IMR-90 (cell line): ENCODE data around the gene FUT4. TPM values are rescaled to one million over a fixed set of nuclear protein-coding genes. Genes with fewer than 3 reads are reported as not detected.

Experiments
- ATAC-seq: fragments of 200-7000 bp; cut with Tn5 transposase; 2 replicates; pipeline ENCODE4 v1.9.1; 2020; ENCODE audit warnings: low read depth, mild to moderate bottlenecking, moderate library complexity
- BruUV-seq: library from RNA; stranded (reverse); fragments of 400-500 nt; replicated peaks from 2 replicates; lab custom pipeline; 2021; lab: Mats Ljungman, UMichigan
- CTCF ChIA-PET: fragments of 300-600 bp; formaldehyde crosslinking; extraction: SDS; loops from one replicate; lab custom pipeline; 2021; ENCODE audit warnings: antibody characterized with exemption; lab: Yijun Ruan, JAX
- POLR2A ChIA-PET: fragments of 300-600 bp; sonication (Branson Sonifier 250); formaldehyde crosslinking; loops from one replicate; lab custom pipeline; 2022; ENCODE audit warnings: antibody characterized with exemption; ENCODE audit not compliant: unreplicated experiment; lab: Charles Lee
- DNase-seq: peaks from one replicate; pipeline ENCODE4 v3.0.0; 2013
- H2AFZ ChIP-seq: replicated peaks from 2 replicates; pipeline ENCODE3; 2013; ENCODE audit warnings: low read length, mild to moderate bottlenecking; ENCODE audit not compliant: poor library complexity
- H2AK5ac ChIP-seq: 2 replicates; pipeline ENCODE4 v1.6.1; 2013; ENCODE audit warnings: low read depth, low read length, inconsistent platforms
- H2AK9ac ChIP-seq: replicated peaks from 2 replicates; pipeline ENCODE3; 2013; ENCODE audit warnings: mild to moderate bottlenecking, low read depth, low read length, moderate library complexity; ENCODE audit not compliant: poor library complexity
- H2BK120ac ChIP-seq: 2 replicates; pipeline ENCODE4 v1.6.1; 2013; ENCODE audit warnings: low read depth, low read length, inconsistent platforms
- H2BK15ac ChIP-seq: 3 replicates; pipeline ENCODE4 v1.6.1; 2013; ENCODE audit warnings: low read depth, low read length, inconsistent platforms
- H2BK20ac ChIP-seq: 2 replicates; pipeline ENCODE4 v1.6.1; 2013; ENCODE audit warnings: low read depth, mild to moderate bottlenecking, inconsistent platforms, low read length, moderate library complexity
- H2BK5ac ChIP-seq: 2 replicates; pipeline ENCODE4 v1.6.1; 2013; ENCODE audit warnings: mild to moderate bottlenecking, low read depth, low read length, inconsistent platforms; ENCODE audit not compliant: poor library complexity, severe bottlenecking
- H3K14ac ChIP-seq: replicated peaks from 2 replicates; pipeline ENCODE4 v1.6.1; 2013; ENCODE audit warnings: low read depth, low read length, inconsistent platforms
- H3K18ac ChIP-seq: 2 replicates; pipeline ENCODE4 v1.6.1; 2013; ENCODE audit warnings: low read depth, low read length, control low read depth
- H3K23ac ChIP-seq: 2 replicates; pipeline ENCODE4 v1.6.1; 2013; ENCODE audit warnings: low read depth, low read length, inconsistent platforms
- H3K27ac ChIP-seq: 2 replicates; pipeline ENCODE4 v1.5.1; 2013; ENCODE audit warnings: mild to moderate bottlenecking, control low read depth, low read length; ENCODE audit not compliant: insufficient read depth
- H3K27me3 ChIP-seq: 2 replicates; pipeline ENCODE4 v1.6.1; 2013; ENCODE audit warnings: low read length; ENCODE audit not compliant: control insufficient read depth, insufficient read depth
- H3K36me3 ChIP-seq: 2 replicates; pipeline ENCODE4 v1.6.1; 2013; ENCODE audit warnings: low read length, mixed read lengths; ENCODE audit not compliant: control insufficient read depth, insufficient read depth
- H3K4ac ChIP-seq: 2 replicates; pipeline ENCODE4 v1.6.1; 2013; ENCODE audit warnings: low read depth, low read length, inconsistent platforms
- H3K4me1 ChIP-seq: 2 replicates; pipeline ENCODE4 v1.6.1; 2013; ENCODE audit warnings: low read length, mixed read lengths; ENCODE audit not compliant: control insufficient read depth, insufficient read depth
- H3K4me2 ChIP-seq: 2 replicates; pipeline ENCODE4 v1.6.1; 2013; ENCODE audit warnings: low read depth, mild to moderate bottlenecking, control low read depth, low read length, moderate library complexity
- H3K4me3 ChIP-seq: 2 replicates; pipeline ENCODE4 v1.5.1; 2013; ENCODE audit warnings: low read depth, mild to moderate bottlenecking, control low read depth, low read length, moderate library complexity; ENCODE audit not compliant: insufficient read depth
- H3K56ac ChIP-seq: 2 replicates; pipeline ENCODE4 v1.6.1; 2013; ENCODE audit warnings: low read length, inconsistent platforms; ENCODE audit not compliant: insufficient read depth; ENCODE audit errors: extremely low read depth
- H3K79me1 ChIP-seq, 2 experiments: 2 replicates each; pipeline ENCODE4 v1.6.1; 2013; ENCODE audit warnings: low read length in 2 of 2, inconsistent platforms in 1 of 2, low read depth in 1 of 2
- H3K9ac ChIP-seq: 2 replicates; pipeline ENCODE4 v1.6.1; 2013; ENCODE audit warnings: low read depth, low read length, control low read depth
- H3K9me1 ChIP-seq: 2 replicates; pipeline ENCODE4 v1.6.1; 2013; ENCODE audit warnings: low read length, inconsistent platforms; ENCODE audit not compliant: insufficient read depth
- H3K9me3 ChIP-seq: 2 replicates; pipeline ENCODE4 v1.6.1; 2013; ENCODE audit warnings: low read length; ENCODE audit not compliant: control insufficient read depth, insufficient read depth
- H4K20me1 ChIP-seq: 2 replicates; pipeline ENCODE4 v1.6.1; 2013; ENCODE audit warnings: low read length, inconsistent platforms; ENCODE audit not compliant: insufficient read depth
- H4K5ac ChIP-seq: 2 replicates; pipeline ENCODE4 v1.6.1; 2013; ENCODE audit warnings: mild to moderate bottlenecking, low read depth, low read length, control low read depth
- H4K8ac ChIP-seq, 2 experiments: 2 replicates each; pipeline ENCODE4 v1.6.1; 2013; ENCODE audit warnings: low read depth in 2 of 2, low read length in 2 of 2, control low read depth in 1 of 2, inconsistent platforms in 1 of 2
- H4K91ac ChIP-seq: 2 replicates; pipeline ENCODE4 v1.6.1; 2013; ENCODE audit warnings: low read depth, low read length, inconsistent platforms; ENCODE audit not compliant: insufficient read depth
- BHLHE40 ChIP-seq: fragments of 150-350 bp; IDR thresholded peaks from 2 replicates; pipeline ENCODE4 v1.6.1; 2016; ENCODE audit warnings: mild to moderate bottlenecking, low read depth, low read length
- CEBPB ChIP-seq: IDR thresholded peaks from 2 replicates; pipeline ENCODE4 v1.6.1; 2012; ENCODE audit warnings: low read depth, low read length, improper control_type of control experiment
- CHD1 ChIP-seq: IDR thresholded peaks from 2 replicates; pipeline ENCODE4 v1.6.1; 2012; ENCODE audit warnings: low read depth, low read length, improper control_type of control experiment
- FOS ChIP-seq: fragments of 150-350 bp; IDR thresholded peaks from 2 replicates; pipeline ENCODE4 v1.6.1; 2016; ENCODE audit warnings: low read depth, low read length
- MAFK ChIP-seq: IDR thresholded peaks from 2 replicates; pipeline ENCODE4 v1.6.1; 2012; ENCODE audit warnings: low read depth, low read length, improper control_type of control experiment
- MAZ ChIP-seq: IDR thresholded peaks from 2 replicates; pipeline ENCODE4 v1.6.1; 2012; ENCODE audit warnings: low read depth, mild to moderate bottlenecking, low read length, improper control_type of control experiment, moderate library complexity, borderline replicate concordance
- MXI1 ChIP-seq: IDR thresholded peaks from 2 replicates; pipeline ENCODE4 v1.6.1; 2012; ENCODE audit warnings: low read depth, mild to moderate bottlenecking, low read length, moderate library complexity, borderline replicate concordance
- NFE2L2 ChIP-seq: fragments of 150-350 bp; IDR thresholded peaks from 2 replicates; pipeline ENCODE4 v1.6.1; 2016; ENCODE audit warnings: low read depth, mild to moderate bottlenecking, low read length
- POLR2A ChIP-seq: IDR thresholded peaks from 2 replicates; pipeline ENCODE4 v1.6.1; 2012; ENCODE audit warnings: mild to moderate bottlenecking, low read depth, low read length
- RAD21 ChIP-seq: IDR thresholded peaks from 2 replicates; pipeline ENCODE4 v1.6.1; 2012; ENCODE audit warnings: low read length, improper control_type of control experiment
- RCOR1 ChIP-seq: IDR thresholded peaks from 2 replicates; pipeline ENCODE4 v1.6.1; 2012; ENCODE audit warnings: mild to moderate bottlenecking, low read length, improper control_type of control experiment; ENCODE audit not compliant: insufficient replicate concordance
- RFX5 ChIP-seq: IDR thresholded peaks from 2 replicates; pipeline ENCODE4 v1.8.0; 2012; ENCODE audit warnings: low read depth, mild to moderate bottlenecking, low read length, moderate library complexity
- SMC3 ChIP-seq: fragments of 150-350 bp; IDR thresholded peaks from 2 replicates; pipeline ENCODE4 v1.6.1; 2016; ENCODE audit warnings: low read depth, mild to moderate bottlenecking, antibody characterized with exemption, low read length, moderate library complexity
- WGBS, 2 experiments: methylation state at CpG; one replicate each; pipeline versions ENCODE4 v1.1.5 to v1.1.7; 2013; ENCODE audit warnings: missing lambda C conversion rate in 2 of 2; ENCODE audit not compliant: insufficient read length in 1 of 2; ENCODE audit errors: extremely low coverage in 2 of 2; 5-methylcytosine and 5-hydroxymethylcytosine counted together
- dilution Hi-C: fragments of 300-500 bp; cut with HindIII; formaldehyde crosslinking; loops from one replicate; pipeline ENCODE4 v1.14.3; 2018; ENCODE audit warnings: low sequenced_read_pairs; ENCODE audit not compliant: unreplicated experiment
- in situ Hi-C: fragments of 300-500 bp; cut with MboI; formaldehyde crosslinking; loops from 3 replicates; pipeline ENCODE4 v1.14.3; 2019; ENCODE audit warnings: low sequenced_read_pairs, inconsistent platforms, mixed read lengths
- intact Hi-C: fragments of 100-400 bp; cut with micrococcal nuclease; formaldehyde crosslinking; loops from 2 replicates; pipeline ENCODE4 v1.10.0; 2022
- polyA plus RNA-seq, 3 experiments: library from polyadenylated mRNA; depleted of rRNA; stranded (reverse); fragments of >200 nt; gene quantifications; 2 replicates each; pipeline ENCODE4 v1.2.3, GENCODE V29; 2012; ENCODE audit warnings: low replicate concordance in 1 of 3
- total RNA-seq: library from RNA; depleted of rRNA; stranded (reverse); fragments of >200 nt; gene quantifications from 2 replicates; pipeline ENCODE4 v1.2.3, GENCODE V29; 2012
- TF ChIP-seq, protein P1 (sequence below): fragments of 150-350 bp; IDR thresholded peaks from 2 replicates; pipeline ENCODE4 v1.6.1; 2016; ENCODE audit warnings: low read depth, mild to moderate bottlenecking, low read length, moderate library complexity, borderline replicate concordance
- TF ChIP-seq, protein P2 (sequence below): conservative IDR thresholded peaks from 2 replicates; pipeline ENCODE4 v1.5.1; 2012; ENCODE audit warnings: mild to moderate bottlenecking, low read depth, low read length, improper control_type of control experiment
- TF ChIP-seq, protein P3 (sequence below): fragments of 150-350 bp; IDR thresholded peaks from 2 replicates; pipeline ENCODE4 v1.6.1; 2017; ENCODE audit warnings: mild to moderate bottlenecking, antibody characterized with exemption, low read length, low read depth

The FUT4 gene
- total and polyA plus RNA-seq, 2 of the 4 experiments (the other 2 are of a cell fraction): 2.2 to 2.4 TPM

DNA sequence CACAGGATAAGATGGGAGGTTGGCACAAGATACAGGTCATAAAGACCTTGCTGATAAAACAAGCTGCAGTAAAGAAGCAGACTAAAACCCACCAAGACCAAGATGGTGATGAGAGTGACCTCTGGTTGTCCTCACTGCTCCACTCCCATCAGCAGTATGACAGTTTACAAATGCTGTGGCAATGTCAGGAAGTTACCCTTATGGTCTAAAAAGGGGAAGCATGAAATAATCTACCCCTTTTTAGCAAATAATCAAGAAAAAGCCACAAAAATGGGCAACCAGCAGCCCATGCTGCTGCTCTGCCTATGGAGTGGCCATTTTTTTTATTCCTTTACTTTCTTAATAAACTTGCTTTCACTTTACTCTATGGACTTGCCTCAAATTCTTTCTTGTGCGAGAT lies 14.7 kb downstream of the FUT4 start:
- Histone ChIP-seq H2BK5ac (peak overlapping the region; percentile 37), H3K9me3 (no peaks in the 10 kb centered on the region), H3K14ac (peak overlapping the region; percentile 14; the same call in 1 of the 2 replicates), H3K36me3 (no peaks in the 10 kb centered on the region), H3K4ac (peak overlapping the region; percentile 36; the same call in 1 of the 2 replicates), H3K9ac (no peak overlapping the region), H2BK120ac (peak overlapping the region; percentile 58), H3K23ac (0 out of 2 replicates have a peak overlapping the region, but pooled peaks have one; percentile 7), H3K4me2 (0 out of 2 replicates have a peak overlapping the region, but pooled peaks have one; percentile 2), H4K5ac (no peak overlapping the region), H2AK5ac (peak overlapping the region; percentile 62), H3K18ac (peak overlapping the region; percentile 9; the same call in 1 of the 2 replicates), H3K4me3 (no peak overlapping the region), H4K91ac (0 out of 2 replicates have a peak overlapping the region, but pooled peaks have one; percentile 27), H4K20me1 (no peaks in the 10 kb centered on the region), H3K27me3 (no peaks in the 10 kb centered on the region), H3K56ac (no peak overlapping the region), H2BK20ac (peak overlapping the region; percentile 53), H2AK9ac (no peak overlapping the region), H3K79me1 (peaks cover 0 to 13% of the 10 kb centered on the region in 2 experiments; a peak in 1 of 4 replicates), H2AFZ (no peak overlapping the region), H3K27ac (no peak overlapping the region), H3K4me1 (peaks cover 11% of the 10 kb centered on the region), H4K8ac (0 out of 4 replicates have a peak overlapping the region, but pooled peaks of 1 of the 2 experiments have one; percentile 24), H3K9me1 (peaks cover 7% of the 10 kb centered on the region), H2BK15ac (peak overlapping the region; percentile 58; the same call in 1 of the 3 replicates)
- BruUV-seq: no TSS peak
- TF ChIP-seq NFE2L2 (no peak), CHD1 (no peak), MAZ (no peak), SMC3 (no peak), RAD21 (no peak), MAFK (no peak), FOS (no peak), RCOR1 (no peak), POLR2A (no peak), RFX5 (no peak), BHLHE40 (no peak), MXI1 (no peak), CEBPB (no peak)
- TF ChIP-seq, protein P1, sequence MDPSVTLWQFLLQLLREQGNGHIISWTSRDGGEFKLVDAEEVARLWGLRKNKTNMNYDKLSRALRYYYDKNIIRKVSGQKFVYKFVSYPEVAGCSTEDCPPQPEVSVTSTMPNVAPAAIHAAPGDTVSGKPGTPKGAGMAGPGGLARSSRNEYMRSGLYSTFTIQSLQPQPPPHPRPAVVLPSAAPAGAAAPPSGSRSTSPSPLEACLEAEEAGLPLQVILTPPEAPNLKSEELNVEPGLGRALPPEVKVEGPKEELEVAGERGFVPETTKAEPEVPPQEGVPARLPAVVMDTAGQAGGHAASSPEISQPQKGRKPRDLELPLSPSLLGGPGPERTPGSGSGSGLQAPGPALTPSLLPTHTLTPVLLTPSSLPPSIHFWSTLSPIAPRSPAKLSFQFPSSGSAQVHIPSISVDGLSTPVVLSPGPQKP: no peak
- TF ChIP-seq, protein P2, sequence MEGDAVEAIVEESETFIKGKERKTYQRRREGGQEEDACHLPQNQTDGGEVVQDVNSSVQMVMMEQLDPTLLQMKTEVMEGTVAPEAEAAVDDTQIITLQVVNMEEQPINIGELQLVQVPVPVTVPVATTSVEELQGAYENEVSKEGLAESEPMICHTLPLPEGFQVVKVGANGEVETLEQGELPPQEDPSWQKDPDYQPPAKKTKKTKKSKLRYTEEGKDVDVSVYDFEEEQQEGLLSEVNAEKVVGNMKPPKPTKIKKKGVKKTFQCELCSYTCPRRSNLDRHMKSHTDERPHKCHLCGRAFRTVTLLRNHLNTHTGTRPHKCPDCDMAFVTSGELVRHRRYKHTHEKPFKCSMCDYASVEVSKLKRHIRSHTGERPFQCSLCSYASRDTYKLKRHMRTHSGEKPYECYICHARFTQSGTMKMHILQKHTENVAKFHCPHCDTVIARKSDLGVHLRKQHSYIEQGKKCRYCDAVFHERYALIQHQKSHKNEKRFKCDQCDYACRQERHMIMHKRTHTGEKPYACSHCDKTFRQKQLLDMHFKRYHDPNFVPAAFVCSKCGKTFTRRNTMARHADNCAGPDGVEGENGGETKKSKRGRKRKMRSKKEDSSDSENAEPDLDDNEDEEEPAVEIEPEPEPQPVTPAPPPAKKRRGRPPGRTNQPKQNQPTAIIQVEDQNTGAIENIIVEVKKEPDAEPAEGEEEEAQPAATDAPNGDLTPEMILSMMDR: no peak
- TF ChIP-seq, protein P3, sequence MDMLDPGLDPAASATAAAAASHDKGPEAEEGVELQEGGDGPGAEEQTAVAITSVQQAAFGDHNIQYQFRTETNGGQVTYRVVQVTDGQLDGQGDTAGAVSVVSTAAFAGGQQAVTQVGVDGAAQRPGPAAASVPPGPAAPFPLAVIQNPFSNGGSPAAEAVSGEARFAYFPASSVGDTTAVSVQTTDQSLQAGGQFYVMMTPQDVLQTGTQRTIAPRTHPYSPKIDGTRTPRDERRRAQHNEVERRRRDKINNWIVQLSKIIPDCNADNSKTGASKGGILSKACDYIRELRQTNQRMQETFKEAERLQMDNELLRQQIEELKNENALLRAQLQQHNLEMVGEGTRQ: no peak
- intact Hi-C loops (no loop called here), in situ Hi-C loops (no loop called here), dilution Hi-C loops (no loop called here)
- DNase-seq: no peak
- ChIA-PET POLR2A (no interaction called here), CTCF (no interaction called here)
- no CpG with 5 or more reads among the region's 1 CpG for WGBS, 2 experiments
- no peak for ATAC-seq
